HG03045 (cell line): ENCODE results near the gene RIN3.
"Not testable (repeated sequence)": the region's sequence is repeated elsewhere in the genome, so short reads cannot be mapped to it uniquely, and the experiment has no call there.

Source experiments
- ATAC-seq: cut with Tn5 transposase; IDR thresholded peaks from one replicate; pipeline ENCODE4 v1.9.1; 2021; ENCODE audit warnings: mild to moderate bottlenecking, moderate library complexity; ENCODE audit not compliant: unreplicated experiment

Gene RIN3

DNA sequence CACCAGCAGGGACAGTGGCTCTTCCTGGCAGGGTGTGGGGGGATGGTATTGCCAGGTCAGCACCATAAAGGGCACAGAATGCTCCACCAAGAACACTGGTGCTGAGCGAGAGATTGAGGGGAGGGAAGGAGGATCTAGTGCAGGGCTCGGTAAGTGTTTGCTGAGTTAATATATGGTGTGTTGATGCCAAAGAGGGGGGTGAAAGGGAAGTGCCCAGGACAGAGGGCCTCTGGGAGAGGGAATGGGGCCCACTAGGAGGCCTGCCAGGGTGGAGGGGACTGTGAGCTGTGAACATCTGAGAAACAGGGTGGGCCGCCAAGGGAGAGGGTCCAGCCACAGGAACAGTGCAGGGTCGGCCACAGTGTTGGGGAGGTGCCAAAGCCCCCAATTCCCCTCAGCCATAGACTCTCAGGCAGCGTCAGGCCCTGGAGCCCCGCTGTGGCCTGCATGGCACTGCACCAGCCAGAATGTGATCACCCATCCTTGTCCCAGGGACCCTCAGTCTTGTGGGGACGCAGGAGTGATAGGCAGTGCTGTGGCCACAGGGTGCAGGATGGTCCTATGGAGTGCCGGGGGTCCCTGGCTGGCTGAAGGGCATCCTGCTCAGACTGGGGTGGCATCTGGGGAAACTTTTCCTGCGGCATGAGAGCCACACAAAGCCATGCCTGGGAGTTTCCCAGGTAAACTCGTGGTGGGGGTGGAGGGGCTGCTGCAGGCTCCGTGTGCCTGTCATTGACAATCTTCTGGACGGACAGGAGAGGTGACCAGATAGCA lies 11.9 kb downstream of the RIN3 start:
- ATAC-seq = no peak

DNA sequence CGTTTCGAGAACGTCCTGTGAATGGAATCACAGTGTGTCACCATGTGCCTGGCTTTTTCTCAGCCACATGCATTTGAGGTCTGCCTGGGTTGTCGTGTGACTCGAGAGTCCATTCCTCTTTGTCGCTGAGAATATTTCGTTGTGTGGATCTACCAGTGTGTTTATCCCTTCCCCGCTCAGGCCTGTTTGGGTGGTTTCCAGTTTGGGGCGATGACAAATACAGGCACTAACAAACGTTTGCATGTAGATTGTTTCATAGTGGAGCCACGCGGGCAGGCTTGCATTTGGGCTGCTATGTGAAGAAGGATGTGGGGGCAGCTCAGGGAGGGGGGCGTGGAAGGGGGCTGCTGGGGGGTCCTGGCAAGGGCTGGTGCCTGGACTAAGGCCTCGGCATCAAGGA lies 14.1 kb downstream of the RIN3 start:
- ATAC-seq = no peak

DNA sequence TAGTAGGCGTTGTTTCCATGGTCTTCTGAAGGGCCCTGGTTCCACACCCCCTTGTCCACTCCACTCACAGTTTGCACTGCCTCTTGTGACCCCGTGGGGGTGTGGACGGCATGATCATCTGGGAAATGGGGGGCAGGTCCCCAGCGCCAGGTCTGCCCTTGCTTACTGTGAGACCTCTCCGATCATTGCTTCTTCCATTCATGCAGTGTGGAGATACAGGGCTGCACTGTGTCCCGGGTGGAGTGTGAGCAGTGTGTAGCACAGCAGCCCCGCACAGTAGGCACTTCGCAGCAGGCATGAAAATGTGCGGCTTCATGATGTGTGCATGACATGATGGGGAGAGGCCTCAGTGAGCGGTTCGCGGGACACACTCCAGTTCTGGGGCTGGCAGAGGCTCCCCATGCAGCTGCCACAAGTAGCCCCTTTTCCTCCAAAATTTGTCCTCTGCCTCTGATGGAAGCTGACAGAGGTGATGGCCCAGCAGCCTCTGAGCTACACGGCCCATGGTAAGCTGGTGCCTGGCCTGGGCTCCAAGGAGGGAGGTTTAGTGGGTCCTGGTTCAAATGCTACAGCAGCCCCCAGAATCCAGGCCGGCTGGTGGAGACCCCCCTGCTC lies 15.0 kb downstream of the RIN3 start:
- ATAC-seq = no peak

DNA sequence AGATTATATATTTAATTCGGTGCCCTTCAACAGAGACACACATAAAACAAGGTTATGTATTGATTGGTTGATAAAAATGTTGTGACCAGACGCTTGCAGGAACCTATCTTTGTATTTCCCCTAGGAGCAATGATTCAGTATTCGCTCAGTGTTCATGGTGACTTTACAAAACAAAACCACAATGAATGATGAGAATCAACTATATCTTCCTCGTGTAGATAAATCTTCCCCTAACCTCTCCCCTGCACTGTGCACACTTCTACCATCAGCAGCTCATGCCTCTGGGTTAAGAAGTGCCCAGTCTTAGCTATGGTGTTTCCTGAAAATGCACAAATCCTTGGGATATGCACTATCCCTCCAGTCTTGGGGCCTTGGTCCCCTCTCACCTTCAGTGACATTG lies 16.3 kb downstream of the RIN3 start:
- no peak for ATAC-seq

DNA sequence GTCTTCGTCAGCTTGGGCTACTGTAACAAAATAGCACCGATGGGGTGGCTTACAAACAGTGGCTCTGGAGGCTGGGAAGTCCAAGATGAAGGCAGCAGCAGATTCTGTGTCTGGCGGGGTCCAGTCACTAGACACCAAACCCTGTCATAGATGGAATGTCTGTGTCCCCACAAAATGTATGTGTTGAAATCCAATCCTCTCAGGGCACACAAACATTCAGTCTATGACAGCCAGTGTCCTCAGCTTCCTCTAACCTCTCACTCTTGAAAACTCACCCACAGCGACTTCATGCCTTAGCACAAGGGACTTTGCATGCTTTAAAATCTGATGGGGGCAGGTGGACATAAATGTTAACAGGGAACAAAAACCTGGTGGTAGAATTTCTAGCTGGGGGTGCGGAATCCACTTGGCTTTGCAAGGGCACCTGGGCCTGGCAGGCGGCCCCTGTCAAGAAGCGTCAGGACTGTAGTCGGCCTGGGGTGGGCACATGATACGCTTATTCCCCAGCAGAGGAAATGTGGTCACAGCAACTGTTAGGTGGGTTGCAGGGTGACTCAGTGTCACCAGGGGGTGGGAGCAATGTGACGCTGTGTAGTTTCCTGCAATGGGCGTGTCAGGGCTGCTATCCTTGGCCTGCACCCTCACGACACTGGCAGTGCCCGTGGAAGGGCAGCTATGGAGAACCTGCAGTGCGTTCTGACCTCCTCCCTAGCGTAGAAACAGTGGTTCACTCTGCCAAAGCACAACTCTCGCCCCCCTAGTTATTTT lies 17.7 kb downstream of the RIN3 start:
- ATAC-seq = no peak

DNA sequence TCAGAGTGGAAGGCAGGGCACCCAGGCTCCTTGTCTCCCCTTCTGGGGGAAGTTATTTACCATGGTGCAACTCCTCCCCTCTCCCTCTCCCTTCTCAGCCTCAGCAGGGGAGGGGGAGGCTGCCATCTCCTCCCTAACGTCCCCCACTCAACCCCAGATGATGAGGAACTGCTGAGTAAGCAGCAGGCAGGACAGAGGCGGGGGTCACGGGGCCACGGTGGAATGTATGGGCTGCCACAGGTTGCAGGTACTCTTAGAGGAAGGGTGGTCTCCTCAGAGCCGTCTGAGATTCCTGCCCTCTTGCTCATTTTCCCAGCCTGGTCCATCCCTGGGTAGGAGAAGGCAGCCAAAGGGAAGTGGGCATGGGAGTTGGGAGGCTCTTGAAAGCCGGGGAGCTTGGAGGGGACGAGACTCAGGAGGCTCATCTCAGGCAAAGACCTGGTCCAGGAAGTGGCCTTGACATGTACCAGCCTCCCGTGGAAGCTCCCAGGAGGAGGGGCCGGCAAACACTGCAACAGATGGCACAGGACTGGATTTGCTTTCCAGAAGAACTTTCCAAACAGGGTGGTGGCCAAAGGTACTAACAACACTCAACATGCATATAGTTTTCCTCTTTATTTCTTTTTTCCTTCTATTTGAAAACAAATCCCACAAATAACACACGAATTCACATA lies 19.0 kb downstream of the RIN3 start:
- ATAC-seq = no peak

DNA sequence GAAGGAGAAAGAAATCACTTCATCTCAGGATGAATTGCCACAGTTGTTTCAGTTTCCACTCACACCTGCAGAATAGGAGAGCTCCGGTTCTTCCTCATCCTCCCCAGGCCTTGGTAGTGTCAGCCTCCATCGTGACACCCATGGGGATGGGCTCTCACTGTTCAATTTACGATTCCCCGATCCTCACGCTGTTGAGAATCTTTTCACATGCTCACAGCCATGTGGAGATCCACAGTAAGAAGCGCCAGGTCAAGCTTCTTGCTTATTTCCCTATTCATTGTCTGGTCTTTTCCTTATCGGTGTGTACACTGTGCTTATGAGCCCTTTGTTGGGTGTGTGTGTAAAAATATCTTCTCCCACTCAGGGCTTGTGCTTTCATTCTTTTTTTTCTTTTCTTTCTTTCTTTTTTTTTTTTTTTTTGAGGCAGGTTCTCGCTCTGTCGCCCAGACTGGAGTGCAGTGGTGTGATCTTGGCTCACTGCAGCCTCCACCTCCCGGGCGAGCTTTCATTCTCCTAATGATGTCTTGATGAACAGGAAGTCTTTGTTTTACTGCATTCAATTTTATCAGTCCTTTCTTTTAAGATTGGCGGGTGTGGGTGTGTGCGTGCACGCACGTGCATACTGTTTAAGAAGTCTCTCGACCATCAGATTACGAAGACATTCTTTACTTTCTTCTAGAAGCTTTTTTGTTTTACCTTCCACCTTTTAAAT lies 21.5 kb downstream of the RIN3 start:
- no peak for ATAC-seq

DNA sequence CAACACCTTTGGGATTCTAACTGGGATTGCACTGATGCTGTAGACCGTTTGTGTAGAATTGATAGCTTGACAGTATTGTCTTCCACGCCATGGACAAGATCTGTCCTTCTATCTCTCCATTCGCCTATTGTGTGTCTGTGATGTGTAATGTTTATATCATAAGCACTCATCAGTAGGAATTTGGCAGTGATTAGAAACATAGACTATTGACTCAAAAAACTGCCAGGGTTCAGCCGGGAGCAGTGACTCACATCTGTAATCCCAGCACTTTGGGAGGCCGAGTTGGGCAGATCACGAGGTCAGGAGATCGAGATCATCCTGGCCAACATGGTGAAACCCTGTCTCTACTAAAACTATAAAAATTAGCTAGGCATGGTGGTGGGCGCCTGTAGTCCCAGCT lies 22.6 kb downstream of the RIN3 start:
- not testable (repeated sequence) for ATAC-seq

DNA sequence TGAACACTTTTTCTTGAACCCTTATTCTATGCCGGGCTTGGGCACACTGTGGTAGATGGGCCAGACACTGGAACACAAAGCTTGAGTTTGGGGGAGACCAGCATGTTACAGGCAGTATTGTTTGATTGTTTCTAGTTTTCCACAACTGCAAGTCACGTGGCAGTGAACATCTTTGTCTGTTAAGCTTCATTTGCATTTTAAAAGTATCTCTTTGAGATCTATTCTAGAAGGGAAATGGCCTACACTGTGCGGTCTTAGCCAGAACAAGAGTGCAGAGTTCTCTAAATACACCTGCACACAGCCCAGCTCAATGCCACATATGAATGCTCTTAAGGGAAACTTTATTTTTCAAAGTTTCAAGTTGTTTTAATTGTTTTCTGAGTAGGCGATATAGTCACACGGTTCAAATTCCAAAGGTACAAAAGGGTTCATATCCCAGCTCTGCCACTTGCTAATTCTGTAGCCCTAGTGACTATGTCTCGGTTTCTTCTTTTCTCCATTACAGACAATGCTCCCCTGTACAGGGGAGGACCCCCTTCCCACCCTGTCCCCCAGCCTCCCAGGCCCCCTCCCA lies 24.9 kb downstream of the RIN3 start:
- peak; percentile 67 for ATAC-seq

DNA sequence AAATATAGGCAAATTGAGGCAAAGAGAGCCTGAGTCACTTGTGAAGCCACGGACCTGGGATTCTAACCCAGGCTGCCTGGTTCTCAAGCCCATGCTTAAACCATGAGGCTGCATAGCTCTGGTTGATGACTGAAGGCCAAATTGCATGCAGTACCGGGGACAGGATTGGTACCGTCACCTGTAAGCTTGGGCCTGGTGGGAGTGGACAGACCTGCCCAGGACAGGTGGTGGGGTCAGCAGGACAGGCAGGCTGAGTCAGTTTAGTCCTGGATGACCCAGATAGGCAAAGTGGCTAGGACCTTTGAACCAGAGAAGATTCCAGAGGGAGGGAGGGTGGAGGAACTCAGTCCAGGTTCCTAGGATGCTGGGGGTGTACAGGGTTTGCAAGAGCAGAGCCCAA lies 25.8 kb downstream of the RIN3 start:
- no peak for ATAC-seq

DNA sequence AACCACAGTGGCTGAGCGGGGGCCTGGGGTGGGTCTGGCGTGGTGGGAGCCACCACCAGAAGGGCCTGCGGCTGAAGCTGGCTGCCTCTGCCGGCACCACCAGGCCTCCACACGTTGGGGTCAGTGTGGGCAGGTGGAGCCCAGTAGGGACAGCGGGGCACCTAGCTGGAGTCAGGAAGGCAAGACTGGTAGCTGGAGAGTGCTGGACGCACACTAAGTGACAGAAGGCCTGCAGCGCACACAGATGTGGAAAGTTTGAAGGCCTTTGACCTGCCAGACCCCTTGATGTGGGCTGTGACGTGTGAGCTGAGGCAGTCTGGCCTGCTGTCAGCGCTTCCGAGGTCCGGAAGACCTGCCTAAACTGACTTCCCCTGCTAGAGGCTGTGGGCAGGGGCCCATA lies 26.3 kb downstream of the RIN3 start:
- no peak for ATAC-seq

DNA sequence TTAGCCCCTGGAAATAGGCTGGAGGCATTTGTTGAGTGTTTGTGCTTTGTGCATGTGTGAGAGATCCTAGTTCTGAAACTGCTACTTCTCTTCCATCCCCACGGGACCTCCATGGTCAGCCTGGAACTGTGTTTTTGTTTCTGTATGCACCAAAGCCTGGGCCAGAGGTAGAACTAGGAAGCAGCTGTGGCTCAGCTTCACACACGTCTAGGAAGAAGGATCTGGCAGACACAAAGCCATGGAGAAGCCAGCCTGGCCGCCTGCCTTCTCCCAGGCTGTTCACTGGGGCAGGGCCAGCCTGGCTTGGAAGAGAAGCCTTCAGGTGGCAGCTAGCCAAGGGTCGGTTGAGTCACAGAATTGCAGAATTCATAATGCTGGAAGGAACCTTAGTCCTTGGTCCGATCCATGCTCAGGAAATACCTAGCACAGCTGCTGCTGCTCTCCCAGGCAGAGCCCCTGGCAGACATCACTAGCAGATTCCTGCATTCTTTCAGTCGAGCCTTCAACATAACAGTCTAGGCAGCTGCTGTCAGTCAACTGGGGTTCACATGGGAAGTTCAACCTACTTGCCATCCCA lies 27.0 kb downstream of the RIN3 start:
- no peak for ATAC-seq

DNA sequence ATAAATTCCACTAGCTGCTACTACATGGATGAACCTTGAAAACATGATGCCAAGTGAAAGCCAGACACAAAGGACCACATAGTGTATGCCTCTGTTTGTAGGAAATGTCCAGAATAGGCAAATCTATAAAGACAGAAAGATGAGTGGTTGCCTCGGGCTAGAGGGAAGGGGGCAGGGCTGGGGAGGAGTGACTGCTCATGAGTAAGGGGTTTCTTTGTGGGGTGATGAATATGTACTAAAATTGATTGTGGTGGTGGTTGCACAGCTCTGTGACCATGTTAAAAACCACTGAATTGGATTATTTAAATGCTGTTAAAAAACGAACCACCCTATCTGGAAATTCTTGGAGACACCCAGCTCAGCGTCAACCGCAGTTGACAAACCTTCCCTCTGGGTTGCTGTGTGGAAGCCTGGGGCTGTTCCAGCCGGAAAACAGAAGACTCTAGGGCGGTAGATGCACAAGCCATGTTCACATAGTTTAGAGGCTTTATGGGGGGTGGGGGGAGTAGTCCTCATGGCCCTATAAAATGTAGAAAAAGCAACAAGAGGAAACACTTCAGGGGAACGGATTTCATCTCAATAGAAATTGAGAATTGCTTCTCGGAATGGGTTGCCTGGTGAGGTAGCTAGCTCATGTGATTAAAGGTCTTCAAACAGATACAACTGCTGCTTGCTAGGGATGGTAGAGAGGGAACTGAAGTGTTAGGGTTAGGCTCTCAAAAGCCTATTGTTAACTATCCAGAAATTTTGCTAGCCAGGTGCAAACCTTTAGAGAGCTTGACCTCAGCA lies 29.4 kb downstream of the RIN3 start:
- no peak for ATAC-seq

DNA sequence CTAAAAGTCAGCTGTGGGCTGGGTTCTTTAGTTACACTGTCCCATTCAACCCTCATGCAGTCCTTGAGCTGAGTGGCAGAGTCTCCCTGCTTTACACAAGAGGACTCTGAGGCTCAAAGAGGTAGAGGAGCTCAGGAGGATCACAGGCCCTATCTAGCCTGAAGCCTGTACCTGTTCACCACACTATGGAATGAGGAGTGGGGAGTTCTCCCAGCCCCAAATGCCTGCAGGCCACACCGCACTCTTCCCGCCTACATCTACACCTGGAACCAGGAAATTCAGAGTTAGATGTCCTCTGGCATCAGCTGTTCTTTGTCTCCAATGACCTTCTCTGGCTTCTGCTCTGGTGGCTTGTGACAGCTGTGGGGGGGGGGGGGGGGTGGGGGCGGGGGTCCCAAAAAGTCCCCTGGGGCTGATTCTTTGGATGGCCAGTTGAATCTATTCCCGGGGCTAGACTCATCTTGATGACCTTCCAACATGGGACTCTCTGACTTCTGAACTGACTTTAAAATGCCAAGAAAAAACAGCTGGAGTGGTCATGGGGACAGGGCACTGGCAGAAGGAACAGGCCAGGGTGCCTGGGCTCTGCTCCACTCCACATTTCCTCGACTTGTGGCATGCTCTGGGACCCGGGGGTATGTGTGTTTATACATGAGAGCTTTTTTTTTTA lies 30.6 kb downstream of the RIN3 start:
- ATAC-seq = no peak

DNA sequence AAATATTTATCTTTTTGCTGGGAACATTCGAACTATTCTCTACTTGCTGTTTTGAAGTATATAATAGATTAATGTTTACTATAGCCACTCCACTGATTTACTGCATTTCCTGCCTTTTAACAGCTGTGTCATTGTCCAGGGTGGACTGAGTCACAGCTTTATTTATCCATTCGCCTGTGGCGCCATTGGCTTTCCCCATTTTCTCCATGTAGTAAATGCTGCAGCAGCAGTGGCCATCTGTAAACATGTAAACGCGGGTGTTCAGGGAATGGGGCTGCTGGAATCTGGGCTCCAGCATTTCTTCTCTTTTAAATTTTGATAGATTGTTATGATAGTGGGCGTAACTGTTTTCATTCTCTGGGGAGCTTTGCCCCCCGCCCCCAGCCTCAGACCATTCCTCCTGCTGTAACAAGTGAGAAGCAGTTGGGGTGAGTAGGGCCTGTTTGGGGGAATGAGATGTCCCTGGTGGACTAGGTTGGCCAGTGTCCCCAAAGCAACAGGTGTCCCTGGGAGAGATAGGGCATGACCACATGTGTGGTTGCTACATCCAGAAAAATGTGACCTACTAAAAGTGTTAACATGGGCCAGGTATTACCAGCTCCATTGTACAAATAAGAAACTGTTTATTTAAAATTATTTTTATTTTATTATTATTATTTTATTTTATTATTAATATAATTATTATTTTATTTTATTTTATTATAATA lies 32.9 kb downstream of the RIN3 start:
- ATAC-seq = no peak

DNA sequence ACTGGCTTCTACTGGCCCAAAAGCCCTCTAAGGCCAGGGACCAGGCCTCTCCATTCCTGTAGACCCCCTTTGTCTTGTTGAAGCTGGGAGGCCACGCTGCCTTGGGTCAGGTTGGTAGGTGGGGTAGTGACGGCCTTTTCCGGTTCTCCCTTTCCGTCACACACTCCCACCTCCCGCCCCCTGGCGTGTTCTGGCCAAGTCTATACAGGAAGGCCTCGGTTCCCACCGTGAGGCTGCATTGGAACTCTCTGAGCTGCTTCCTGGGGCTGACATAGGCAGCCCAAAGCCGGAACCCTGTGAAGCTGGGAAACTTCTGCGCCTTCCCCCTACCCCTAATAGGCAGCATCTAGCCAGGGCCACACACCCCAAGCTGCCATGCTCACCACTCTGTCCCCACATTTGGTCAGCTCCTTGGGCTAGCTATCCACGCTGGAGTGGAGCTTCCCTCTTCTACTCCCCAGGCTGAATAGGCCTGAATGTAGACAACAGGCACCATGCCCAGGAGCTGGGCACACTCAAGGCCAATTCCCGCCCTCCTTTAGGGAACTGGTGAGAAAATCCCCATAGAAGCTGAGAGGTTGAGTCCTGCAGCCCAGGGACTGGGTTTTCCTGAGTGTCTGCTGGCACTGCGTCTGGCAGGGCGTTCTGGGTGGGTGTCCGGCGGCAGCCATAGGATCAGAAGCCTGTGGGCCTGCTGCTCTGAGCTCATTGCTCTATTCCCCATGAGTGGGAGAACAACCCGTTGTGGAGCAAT lies 35.7 kb downstream of the RIN3 start:
- no peak for ATAC-seq

DNA sequence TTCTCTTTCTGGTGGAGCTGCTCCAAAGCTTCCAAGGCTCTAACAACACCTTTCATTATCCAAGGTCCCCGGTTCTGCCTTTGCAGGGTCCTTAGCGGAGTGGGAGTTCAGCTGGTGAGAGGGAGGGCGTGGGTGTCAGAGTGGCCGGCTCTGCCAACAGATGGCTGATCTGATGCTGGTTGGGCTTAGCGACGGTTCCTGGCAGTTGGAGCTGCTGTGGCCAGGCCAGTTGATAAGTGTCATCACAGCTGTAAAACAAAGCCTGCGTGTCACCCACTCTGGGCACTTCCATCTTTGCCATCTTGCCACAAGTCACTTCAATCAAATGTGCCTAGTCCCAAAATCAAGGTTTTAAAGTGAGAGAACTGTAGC lies 36.3 kb downstream of the RIN3 start:
- no peak for ATAC-seq
